Mucosa of stomach (tissue), 1 donor: ENCODE measurements around the gene TPP2.
A peak's percentile ranks its signal among the peaks of the same experiment; 100 is the strongest.

Source experiments
- H3K27me3 ChIP-seq: one replicate; pipeline ENCODE4 v1.7.0; 2013; ENCODE audit warnings: mild to moderate bottlenecking, low read length; ENCODE audit not compliant: control insufficient read depth, insufficient read depth
- H3K36me3 ChIP-seq: one replicate; pipeline ENCODE4 v1.7.0; 2013; ENCODE audit warnings: low read length; ENCODE audit not compliant: control insufficient read depth, insufficient read depth
- H3K4me1 ChIP-seq: one replicate; pipeline ENCODE4 v1.7.0; 2013; ENCODE audit warnings: mild to moderate bottlenecking, low read length; ENCODE audit not compliant: control insufficient read depth, insufficient read depth
- H3K4me3 ChIP-seq: one replicate; pipeline ENCODE4 v1.7.0; 2013; ENCODE audit warnings: low read length
- H3K9ac ChIP-seq: one replicate; pipeline ENCODE4 v1.7.0; 2013; ENCODE audit warnings: mild to moderate bottlenecking, low read length, moderate library complexity
- H3K9me3 ChIP-seq: one replicate; pipeline ENCODE4 v1.7.0; 2013; ENCODE audit warnings: mild to moderate bottlenecking, low read length, moderate library complexity; ENCODE audit not compliant: control insufficient read depth
- donor health status: Pancreatic carcinoma.

Gene TPP2

GRCh38 chr13:102596147-102597028, at the start of gene TPP2:
Gene TPP2, plus strand, starts transcription at chr13:102596986. Its CDS starts 53 bp downstream, at chr13:102597039.
- no peaks in the 10 kb centered on the region for H3K36me3 ChIP-seq
- no peaks in the 10 kb centered on the region for H3K9me3 ChIP-seq
- H3K9ac ChIP-seq, result peak within 1 kb of the TSS; percentile 100
- H3K27me3 ChIP-seq, result no peaks in the 10 kb centered on the region
- peaks cover 16% of the 10 kb centered on the region for H3K4me1 ChIP-seq
- H3K4me3 ChIP-seq, result peak within 1 kb of the TSS; percentile 100

DNA sequence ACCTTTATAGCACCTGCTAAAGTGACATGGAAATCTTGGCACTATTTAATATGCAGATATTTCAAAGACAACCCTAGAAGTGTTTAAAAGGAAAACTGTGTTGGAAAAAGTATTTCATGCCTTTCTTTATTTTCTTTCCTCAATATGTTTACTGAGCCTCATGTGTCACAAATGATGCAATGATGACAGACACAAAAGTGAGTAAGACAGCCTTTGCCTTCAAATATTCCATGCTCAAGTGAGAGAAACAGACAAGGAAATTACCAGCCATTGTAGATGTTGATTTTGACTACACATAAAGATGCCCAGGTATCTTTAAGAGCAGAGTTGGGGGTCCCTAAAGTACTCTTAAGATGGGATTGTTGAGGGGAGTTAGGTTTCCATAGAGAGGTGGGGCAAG, 48.0 kb upstream of the TPP2 start:
- no peaks in the 10 kb centered on the region for H3K27me3 ChIP-seq
- no peak overlapping the region for H3K4me3 ChIP-seq
- no peak overlapping the region for H3K9ac ChIP-seq
- no peaks in the 10 kb centered on the region for H3K9me3 ChIP-seq
- no peaks in the 10 kb centered on the region for H3K4me1 ChIP-seq
- no peaks in the 10 kb centered on the region for H3K36me3 ChIP-seq

GRCh38 chr13:102550507-102550906, 46.3 kb upstream of the TPP2 start:
- no peaks in the 10 kb centered on the region for H3K36me3 ChIP-seq
- no peaks in the 10 kb centered on the region for H3K27me3 ChIP-seq
- H3K4me1 ChIP-seq, result no peaks in the 10 kb centered on the region
- no peaks in the 10 kb centered on the region for H3K9me3 ChIP-seq
- no peak overlapping the region for H3K9ac ChIP-seq
- no peak overlapping the region for H3K4me3 ChIP-seq

GRCh38 chr13:102555914-102556553, 40.8 kb upstream of the TPP2 start:
- no peak overlapping the region for H3K9ac ChIP-seq
- no peaks in the 10 kb centered on the region for H3K4me1 ChIP-seq
- H3K4me3 ChIP-seq, result no peak overlapping the region
- H3K27me3 ChIP-seq, result no peaks in the 10 kb centered on the region
- no peaks in the 10 kb centered on the region for H3K9me3 ChIP-seq
- H3K36me3 ChIP-seq, result no peaks in the 10 kb centered on the region

- Histone ChIP-seq H3K4me3 (no peak overlapping the region), H3K9ac (no peak overlapping the region), H3K27me3 (no peaks in the 10 kb centered on the region), H3K36me3 (no peaks in the 10 kb centered on the region), H3K4me1 (no peaks in the 10 kb centered on the region), H3K9me3 (no peaks in the 10 kb centered on the region)
These were observed 40.0 kb upstream of the TPP2 start for GRCh38 chr13:102556806-102557205.

GRCh38 chr13:102558029-102558428, 38.8 kb upstream of the TPP2 start:
- H3K27me3 ChIP-seq, result no peaks in the 10 kb centered on the region
- no peaks in the 10 kb centered on the region for H3K4me1 ChIP-seq
- no peak overlapping the region for H3K4me3 ChIP-seq
- no peaks in the 10 kb centered on the region for H3K9me3 ChIP-seq
- no peak overlapping the region for H3K9ac ChIP-seq
- no peaks in the 10 kb centered on the region for H3K36me3 ChIP-seq

GRCh38 chr13:102561933-102562332, 34.9 kb upstream of the TPP2 start:
- H3K9me3 ChIP-seq, result no peaks in the 10 kb centered on the region
- H3K4me1 ChIP-seq, result no peaks in the 10 kb centered on the region
- no peaks in the 10 kb centered on the region for H3K36me3 ChIP-seq
- H3K27me3 ChIP-seq, result no peaks in the 10 kb centered on the region
- no peak overlapping the region for H3K9ac ChIP-seq
- no peak overlapping the region for H3K4me3 ChIP-seq

GRCh38 chr13:102563267-102563666, 33.5 kb upstream of the TPP2 start:
- H3K9me3 ChIP-seq, result no peaks in the 10 kb centered on the region
- no peak overlapping the region for H3K4me3 ChIP-seq
- H3K27me3 ChIP-seq, result peaks cover 3% of the 10 kb centered on the region
- H3K36me3 ChIP-seq, result no peaks in the 10 kb centered on the region
- H3K9ac ChIP-seq, result no peak overlapping the region
- H3K4me1 ChIP-seq, result no peaks in the 10 kb centered on the region

DNA sequence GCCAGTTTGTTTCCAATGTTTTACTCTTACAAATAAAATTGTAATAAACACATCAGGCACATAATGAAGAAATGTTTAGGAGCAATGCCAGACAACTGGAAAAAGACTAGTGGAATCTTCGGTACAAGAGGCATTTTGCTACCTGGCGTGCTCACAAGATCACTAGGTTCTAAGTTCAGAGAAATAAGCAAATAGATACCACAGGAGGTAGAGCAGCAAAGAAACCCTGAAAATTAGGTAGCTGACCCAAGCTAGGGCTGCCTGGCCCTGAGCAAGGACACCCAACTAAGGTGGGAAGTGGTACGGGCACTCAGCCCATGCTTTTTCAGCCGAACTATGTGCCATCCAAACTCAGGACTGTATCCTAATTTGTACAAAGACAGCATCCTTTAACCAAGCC, 32.2 kb upstream of the TPP2 start:
- Histone ChIP-seq H3K4me1 (no peaks in the 10 kb centered on the region), H3K36me3 (no peaks in the 10 kb centered on the region), H3K9me3 (no peaks in the 10 kb centered on the region), H3K27me3 (peaks cover 3% of the 10 kb centered on the region), H3K4me3 (no peak overlapping the region), H3K9ac (no peak overlapping the region)

- peaks cover 3% of the 10 kb centered on the region for H3K27me3 ChIP-seq
- H3K9me3 ChIP-seq, result no peaks in the 10 kb centered on the region
- no peak overlapping the region for H3K4me3 ChIP-seq
- no peaks in the 10 kb centered on the region for H3K36me3 ChIP-seq
- no peak overlapping the region for H3K9ac ChIP-seq
- no peaks in the 10 kb centered on the region for H3K4me1 ChIP-seq
These were observed 30.3 kb upstream of the TPP2 start for GRCh38 chr13:102566513-102566912.

DNA sequence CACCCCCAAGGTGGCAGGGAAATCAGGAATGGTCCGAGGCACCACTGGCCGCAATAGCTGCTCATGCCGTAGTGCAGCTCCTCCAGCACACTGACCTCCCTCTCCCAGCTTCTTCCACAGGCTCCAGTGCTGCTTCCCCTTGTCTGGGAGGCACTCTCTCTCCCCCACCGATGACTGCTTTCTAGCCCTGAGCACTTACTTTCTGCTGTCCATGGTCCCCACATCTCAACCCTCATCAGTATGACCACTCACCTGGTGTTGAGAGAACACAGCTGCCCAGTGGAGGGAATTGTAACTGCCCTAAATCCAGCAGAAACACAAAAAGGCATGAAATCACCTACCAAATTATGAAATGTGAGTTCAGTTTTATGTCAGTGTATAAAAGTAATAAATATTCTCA, 28.9 kb upstream of the TPP2 start:
- H3K9ac ChIP-seq, result no peak overlapping the region
- H3K36me3 ChIP-seq, result no peaks in the 10 kb centered on the region
- no peak overlapping the region for H3K4me3 ChIP-seq
- H3K9me3 ChIP-seq, result no peaks in the 10 kb centered on the region
- peaks cover 3% of the 10 kb centered on the region for H3K27me3 ChIP-seq
- no peaks in the 10 kb centered on the region for H3K4me1 ChIP-seq

- Histone ChIP-seq H3K9ac (no peak overlapping the region), H3K27me3 (peaks cover 3% of the 10 kb centered on the region), H3K4me1 (no peaks in the 10 kb centered on the region), H3K36me3 (no peaks in the 10 kb centered on the region), H3K9me3 (no peaks in the 10 kb centered on the region), H3K4me3 (no peak overlapping the region)
These were observed 27.3 kb upstream of the TPP2 start for GRCh38 chr13:102569488-102569887.
